Lower leg skin (tissue), 3 donors: ENCODE results near the gene PKD1.

Experiments used
- CTCF ChIP-seq, 3 donors: fragments of 450-650 bp; IDR thresholded peaks; one replicate each; pipeline ENCODE4 v1.5.1; 2016; ENCODE audit warnings: antibody characterized with exemption in 3 of 3, mild to moderate bottlenecking in 3 of 3, moderate library complexity in 2 of 3
- POLR2A ChIP-seq, 2 donors: fragments of 450-650 bp; IDR thresholded peaks; one replicate each; pipeline ENCODE4 v1.6.1; 2016 to 2017; ENCODE audit warnings: antibody characterized with exemption in 2 of 2, mild to moderate bottlenecking in 1 of 2, moderate library complexity in 1 of 2

- TF ChIP-seq CTCF (IDR thresholded peaks at IDR 0.05) (no peak), POLR2A (IDR thresholded peaks at IDR 0.05) (no peak)
Measured at GRCh38 chr16:2085669-2086068, 50.0 kb downstream of the PKD1 start.
